ENCODE measurements around the gene SUB1. TPM values are rescaled to one million over a fixed set of nuclear protein-coding genes. Genes with fewer than 3 reads are reported as not detected.
"Not testable (repeated sequence)": the region's sequence is repeated elsewhere in the genome, so short reads cannot be mapped to it uniquely, and the experiment has no call there.

The SUB1 gene
- total RNA-seq, 2 donors from 2014 or later = 145 to 209 TPM

DNA sequence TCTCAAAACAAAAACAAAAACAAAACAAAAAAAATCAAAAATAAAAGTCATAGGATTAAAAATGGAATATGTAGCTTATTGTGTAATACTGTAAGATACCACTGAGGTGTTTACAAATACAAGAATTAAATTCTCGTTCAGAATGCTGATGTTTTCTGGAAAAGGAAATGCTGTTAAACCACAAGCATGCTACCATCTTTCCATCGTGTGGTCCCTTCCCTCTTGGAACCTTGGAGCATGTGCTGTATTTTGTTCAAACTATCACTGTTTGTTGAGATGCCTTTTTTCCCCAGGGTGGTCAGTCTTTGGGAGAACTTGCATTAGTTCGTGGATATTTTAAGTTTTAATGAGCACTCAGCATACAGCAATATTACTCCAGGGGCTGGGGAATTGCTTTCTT, 39.7 kb downstream of the SUB1 start:
- no peak for DNase-seq (ENCODE audit: low spot score)
- H3K27ac ChIP-seq = no peak overlapping the region
- H3K4me1 ChIP-seq = peaks cover 0 to 7% of the 10 kb centered on the region in 2 donors
- no peak overlapping the region for H3K4me3 ChIP-seq
- no peak for TF ChIP-seq CTCF (IDR thresholded peaks at IDR 0.05)
- H3K9me3 ChIP-seq = no peaks in the 10 kb centered on the region
- no peaks in the 10 kb centered on the region for H3K36me3 ChIP-seq
- H3K27me3 ChIP-seq = no peaks in the 10 kb centered on the region

DNA sequence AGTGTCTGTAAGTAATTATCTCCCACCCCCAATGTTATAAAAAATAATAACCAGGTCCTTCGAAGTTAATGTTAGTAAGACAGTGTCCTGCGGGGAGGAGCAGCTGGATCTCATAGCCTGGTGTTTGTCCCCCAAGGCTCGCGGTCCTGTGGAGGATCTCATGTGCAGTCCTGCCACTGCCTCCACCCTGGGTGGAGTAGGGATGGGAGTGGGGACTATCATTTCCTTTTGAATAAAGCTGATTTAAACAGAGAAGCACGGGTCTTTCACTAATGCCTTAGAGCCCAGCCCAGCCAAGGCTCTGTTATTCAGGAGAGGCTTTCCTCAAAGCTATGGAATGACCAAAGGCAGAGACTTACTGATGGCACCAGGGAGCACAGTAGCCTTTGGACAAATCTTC, 40.2 kb downstream of the SUB1 start:
- H3K27me3 ChIP-seq = no peaks in the 10 kb centered on the region
- TF ChIP-seq CTCF (IDR thresholded peaks at IDR 0.05) = no peak
- peaks cover 0 to 7% of the 10 kb centered on the region in 2 donors for H3K4me1 ChIP-seq
- H3K36me3 ChIP-seq = no peaks in the 10 kb centered on the region
- no peak overlapping the region for H3K4me3 ChIP-seq
- H3K27ac ChIP-seq = no peak overlapping the region
- H3K9me3 ChIP-seq = no peaks in the 10 kb centered on the region
- DNase-seq (ENCODE audit: low spot score) = no peak

DNA sequence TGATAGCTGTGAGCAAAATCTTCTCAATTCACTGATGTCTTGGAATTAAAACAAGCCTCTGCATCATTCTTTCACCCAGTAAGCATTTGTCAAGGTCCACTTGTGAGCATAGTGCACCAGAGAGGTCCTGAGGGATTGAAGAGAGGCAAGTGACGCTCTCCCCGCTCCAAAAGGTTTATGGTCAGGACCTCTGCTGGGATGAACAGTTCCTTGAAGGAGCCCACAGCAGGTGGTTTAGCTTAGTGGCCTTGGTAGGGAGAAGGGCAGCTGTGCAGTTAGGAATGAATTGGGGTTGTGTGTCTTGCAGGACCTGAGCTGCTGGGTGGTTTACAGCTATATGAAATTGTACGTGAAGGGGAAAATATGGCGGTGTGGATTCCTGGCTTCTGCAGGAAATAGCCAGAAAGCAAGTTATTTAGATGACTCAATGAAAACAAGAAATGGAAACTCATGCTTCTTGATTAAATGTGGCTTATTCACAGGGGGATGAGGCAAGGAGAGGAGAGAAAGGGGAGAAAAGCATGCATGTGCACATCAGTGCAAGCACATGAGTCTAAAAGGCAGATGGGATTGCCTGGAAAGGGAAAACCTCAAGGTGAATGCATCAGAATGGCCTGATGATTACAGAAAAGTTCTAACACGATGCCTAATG, 42.0 kb downstream of the SUB1 start:
- Histone ChIP-seq H3K4me3 (no peak overlapping the region), H3K4me1 (peaks cover 0 to 11% of the 10 kb centered on the region in 2 donors), H3K27ac (no peak overlapping the region), H3K36me3 (no peaks in the 10 kb centered on the region), H3K27me3 (no peaks in the 10 kb centered on the region), H3K9me3 (no peaks in the 10 kb centered on the region)
- no peak for TF ChIP-seq CTCF (IDR thresholded peaks at IDR 0.05)
- DNase-seq (ENCODE audit: low spot score) = no peak

DNA sequence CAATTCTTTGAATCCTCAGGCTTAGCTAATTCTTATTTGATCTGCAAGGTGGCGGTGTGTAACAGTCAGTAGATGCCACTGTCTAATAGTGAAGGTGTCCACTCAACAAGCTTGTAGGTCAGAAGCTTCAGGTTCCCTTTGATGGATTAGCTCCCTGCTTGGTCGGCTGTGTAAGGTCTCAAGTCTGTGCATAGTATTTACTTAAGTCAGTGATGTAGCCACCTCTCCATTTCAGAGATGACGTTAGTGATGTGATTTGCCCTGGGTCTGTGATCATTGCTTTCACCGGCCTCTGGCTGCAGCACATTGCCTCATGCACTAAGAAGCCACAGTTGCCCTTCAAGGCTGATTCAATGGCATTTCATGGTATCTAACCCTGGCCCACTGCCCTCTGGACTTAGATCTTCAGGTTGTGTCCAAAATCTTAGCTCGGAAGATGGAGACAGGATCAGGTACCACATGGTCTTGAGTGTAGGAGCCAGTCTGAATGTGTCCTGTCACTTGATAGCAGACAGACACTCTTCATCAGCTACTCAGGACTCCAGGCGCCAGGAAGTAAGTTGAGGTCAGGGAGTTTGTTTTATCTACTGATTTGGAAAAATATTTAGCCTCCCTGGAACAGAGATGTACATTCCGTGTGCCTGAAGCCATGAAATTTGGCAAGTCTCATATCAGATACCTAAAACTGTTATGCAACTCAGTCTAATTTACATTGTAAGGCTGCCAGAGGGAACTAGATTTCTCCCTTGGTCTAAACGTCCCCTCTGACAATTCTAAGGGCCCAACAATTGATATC, 42.9 kb downstream of the SUB1 start:
- no peak for TF ChIP-seq CTCF (IDR thresholded peaks at IDR 0.05)
- Histone ChIP-seq H3K36me3 (no peaks in the 10 kb centered on the region), H3K4me1 (peaks cover 0 to 11% of the 10 kb centered on the region in 2 donors), H3K27me3 (no peaks in the 10 kb centered on the region), H3K27ac (peak overlapping the region in 1 of 2 donors; percentile 57), H3K4me3 (no peak overlapping the region), H3K9me3 (no peaks in the 10 kb centered on the region)
- DNase-seq (ENCODE audit: low spot score) = peak; percentile 62

DNA sequence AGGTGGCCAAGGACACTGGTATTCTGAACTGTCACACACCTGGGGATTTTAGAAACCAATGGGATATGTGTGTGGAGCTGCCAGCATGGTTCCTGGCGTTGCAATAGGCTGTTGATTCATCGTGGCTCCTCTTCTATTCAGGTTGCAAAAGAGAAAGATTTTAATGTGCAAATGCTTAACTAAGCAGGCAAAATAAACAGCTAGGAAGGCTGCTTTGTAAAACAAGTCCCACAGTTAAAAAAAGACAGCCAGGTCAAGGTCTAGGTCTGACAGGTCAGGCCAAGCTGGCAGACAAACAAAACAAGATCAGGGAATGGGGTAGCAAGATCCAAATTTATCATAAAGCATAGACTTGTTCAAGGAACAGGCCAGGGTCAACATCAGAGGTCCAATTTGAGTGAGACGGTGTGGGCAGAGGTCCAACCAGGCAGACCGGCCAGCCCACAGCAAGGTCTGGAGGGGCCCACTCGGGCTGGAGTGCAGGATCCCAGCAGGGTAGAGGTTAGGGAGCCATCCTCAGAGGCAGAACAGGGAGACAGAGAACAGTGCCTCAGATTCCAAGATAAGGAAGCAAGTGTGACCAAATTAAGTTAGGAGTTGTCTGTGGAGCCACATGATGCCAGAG, 45.6 kb downstream of the SUB1 start:
- Histone ChIP-seq H3K27me3 (no peaks in the 10 kb centered on the region), H3K4me3 (no peak overlapping the region), H3K4me1 (peaks cover 0 to 11% of the 10 kb centered on the region in 2 donors), H3K27ac (peak overlapping the region in 1 of 2 donors; percentile 37), H3K36me3 (no peaks in the 10 kb centered on the region), H3K9me3 (no peaks in the 10 kb centered on the region)
- no peak for DNase-seq (ENCODE audit: low spot score)
- TF ChIP-seq CTCF (IDR thresholded peaks at IDR 0.05) = no peak

DNA sequence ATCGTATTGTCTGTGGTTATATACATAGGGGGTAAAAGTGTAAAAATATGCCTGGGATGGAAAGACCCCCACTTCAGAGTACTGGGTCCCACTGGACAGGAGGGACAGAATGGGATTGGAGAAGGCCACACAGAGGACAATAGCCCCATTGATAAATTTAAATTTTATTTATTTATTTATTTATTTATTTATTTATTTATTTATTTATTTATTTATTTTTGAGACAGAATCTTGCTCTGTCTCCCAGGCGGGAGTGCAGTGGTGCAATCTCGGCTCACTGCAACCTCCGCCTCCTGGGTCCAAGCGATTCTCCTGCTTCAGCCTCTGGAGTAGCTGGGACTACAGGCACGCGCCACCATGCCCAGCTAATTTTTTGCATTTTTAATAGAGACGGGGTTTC, 47.7 kb downstream of the SUB1 start:
- H3K27me3 ChIP-seq; H3K9me3 ChIP-seq; H3K36me3 ChIP-seq; H3K4me3 ChIP-seq; DNase-seq (ENCODE audit: low spot score); H3K27ac ChIP-seq: not testable (repeated sequence)
- peaks cover 0 to 10% of the 10 kb centered on the region in 2 donors for H3K4me1 ChIP-seq
